Measurements from ENCODE around the gene ZFP36.
A peak's percentile ranks its signal among the peaks of the same experiment; 100 is the strongest.

GRCh38 chr19:39407660-39408391 lies 1.2 kb downstream of the ZFP36 start:
- peak; percentile 87 to 98 for TF ChIP-seq POLR2AphosphoS5 (IDR thresholded peaks at IDR 0.05)
- peak in 1 of 6 experiments; percentile 0 for TF ChIP-seq CTCF (IDR thresholded peaks at IDR 0.05)

Data from upper lobe of left lung (tissue), 4 donors.